ENCODE data around the gene CDC42EP5. TPM values are rescaled to one million over a fixed set of nuclear protein-coding genes. Genes with fewer than 3 reads are reported as not detected.

CDC42EP5 gene
- polyA plus RNA-seq, 1 of the 3 experiments (the other 2 are of a cell fraction), result 13.5 TPM

DNA sequence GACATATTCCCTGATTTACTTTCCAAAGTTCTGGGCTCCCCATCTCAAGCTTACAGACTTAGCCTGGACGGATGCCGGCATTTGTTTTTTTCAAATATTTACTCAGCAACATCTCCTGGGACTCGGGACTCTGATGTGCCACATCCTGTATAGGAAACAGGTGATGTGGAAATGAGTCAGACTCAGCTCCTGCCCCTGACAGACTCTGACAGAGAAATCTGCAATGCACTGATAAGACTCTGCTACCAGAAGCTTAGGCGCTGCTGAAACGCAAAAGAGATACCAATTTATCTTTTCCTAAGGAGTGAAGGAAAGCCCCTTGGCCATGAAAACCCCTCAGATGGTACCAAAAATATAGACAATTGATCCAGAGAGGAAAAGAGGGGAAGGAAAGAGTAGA is 45.7 kb upstream of the CDC42EP5 start (continued):
- TF ChIP-seq, protein P1, sequence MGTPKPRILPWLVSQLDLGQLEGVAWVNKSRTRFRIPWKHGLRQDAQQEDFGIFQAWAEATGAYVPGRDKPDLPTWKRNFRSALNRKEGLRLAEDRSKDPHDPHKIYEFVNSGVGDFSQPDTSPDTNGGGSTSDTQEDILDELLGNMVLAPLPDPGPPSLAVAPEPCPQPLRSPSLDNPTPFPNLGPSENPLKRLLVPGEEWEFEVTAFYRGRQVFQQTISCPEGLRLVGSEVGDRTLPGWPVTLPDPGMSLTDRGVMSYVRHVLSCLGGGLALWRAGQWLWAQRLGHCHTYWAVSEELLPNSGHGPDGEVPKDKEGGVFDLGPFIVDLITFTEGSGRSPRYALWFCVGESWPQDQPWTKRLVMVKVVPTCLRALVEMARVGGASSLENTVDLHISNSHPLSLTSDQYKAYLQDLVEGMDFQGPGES (IDR thresholded peaks at IDR 0.05; ENCODE audit: low read depth, low read length), result no peak
- no peak for TF ChIP-seq SMC3 (IDR thresholded peaks at IDR 0.05; ENCODE audit: low read depth, low read length)

DNA sequence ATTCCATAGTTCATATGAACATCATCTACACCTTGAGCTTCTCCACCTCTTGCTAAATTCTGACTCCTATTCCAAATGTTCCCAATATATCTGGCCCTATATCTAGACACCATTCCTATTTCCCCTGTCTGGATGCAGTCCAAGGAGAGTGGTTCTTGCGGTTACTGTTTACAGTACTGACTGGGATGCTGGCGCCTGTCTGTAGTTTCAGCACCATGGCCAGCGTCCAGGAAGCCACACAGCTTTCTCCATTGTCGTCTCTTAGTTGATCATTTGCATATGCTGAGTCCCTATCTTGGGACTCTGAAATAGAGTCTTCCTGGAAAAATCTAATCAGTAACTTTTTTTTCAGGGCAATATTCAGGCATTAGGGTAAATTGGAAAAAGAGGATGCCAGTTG is 44.4 kb upstream of the CDC42EP5 start:
- Histone ChIP-seq H3K79me2 (ENCODE audit: insufficient read depth) (no peaks in the 10 kb centered on the region), H3K27ac (ENCODE audit: low read depth in 2 of 2, low read length in 1 of 2) (no peak overlapping the region), H3F3A (replicated peaks; ENCODE audit: insufficient read depth) (no peaks in the 10 kb centered on the region), H2AFZ (ENCODE audit: low read depth) (no peak overlapping the region), H3K9me3 (no peaks in the 10 kb centered on the region), H3K4me2 (no peak overlapping the region), H3K9me2 (no peaks in the 10 kb centered on the region), H3K9ac (no peak overlapping the region), H3K4me3 (ENCODE audit: low read depth in 2 of 2, low read length in 1 of 2) (no peak overlapping the region), H4K20me1 (ENCODE audit: insufficient read depth) (no peaks in the 10 kb centered on the region), H3K4me1 (ENCODE audit: control insufficient read depth in 1 of 2, insufficient read depth in 2 of 2, low read depth in 1 of 2, low read length in 1 of 2) (no peaks in the 10 kb centered on the region), H3K27me3 (ENCODE audit: insufficient read depth) (peaks cover 22% of the 10 kb centered on the region), H3K36me3 (replicated peaks in 1 of 2; ENCODE audit: control insufficient read depth in 1 of 2, insufficient read depth in 2 of 2, low read length in 1 of 2) (no peaks in the 10 kb centered on the region)
- CTCF ChIA-PET, result no interaction called here
- WGBS (ENCODE audit: low lambda C conversion rate), result 0% methylated on average over 4 of the region's 4 CpGs
- POLR2A ChIA-PET, result no interaction called here
- no peak for TF ChIP-seq TCF12 (IDR thresholded peaks at IDR 0.05)
- no peak for TF ChIP-seq POLR2AphosphoS5 (IDR thresholded peaks at IDR 0.05; ENCODE audit: low read depth, low read length)
- TF ChIP-seq, protein P2, sequence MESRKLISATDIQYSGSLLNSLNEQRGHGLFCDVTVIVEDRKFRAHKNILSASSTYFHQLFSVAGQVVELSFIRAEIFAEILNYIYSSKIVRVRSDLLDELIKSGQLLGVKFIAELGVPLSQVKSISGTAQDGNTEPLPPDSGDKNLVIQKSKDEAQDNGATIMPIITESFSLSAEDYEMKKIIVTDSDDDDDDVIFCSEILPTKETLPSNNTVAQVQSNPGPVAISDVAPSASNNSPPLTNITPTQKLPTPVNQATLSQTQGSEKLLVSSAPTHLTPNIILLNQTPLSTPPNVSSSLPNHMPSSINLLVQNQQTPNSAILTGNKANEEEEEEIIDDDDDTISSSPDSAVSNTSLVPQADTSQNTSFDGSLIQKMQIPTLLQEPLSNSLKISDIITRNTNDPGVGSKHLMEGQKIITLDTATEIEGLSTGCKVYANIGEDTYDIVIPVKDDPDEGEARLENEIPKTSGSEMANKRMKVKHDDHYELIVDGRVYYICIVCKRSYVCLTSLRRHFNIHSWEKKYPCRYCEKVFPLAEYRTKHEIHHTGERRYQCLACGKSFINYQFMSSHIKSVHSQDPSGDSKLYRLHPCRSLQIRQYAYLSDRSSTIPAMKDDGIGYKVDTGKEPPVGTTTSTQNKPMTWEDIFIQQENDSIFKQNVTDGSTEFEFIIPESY (IDR thresholded peaks at IDR 0.05; ENCODE audit: borderline replicate concordance, low read depth), result no peak
- TF ChIP-seq, protein P3, sequence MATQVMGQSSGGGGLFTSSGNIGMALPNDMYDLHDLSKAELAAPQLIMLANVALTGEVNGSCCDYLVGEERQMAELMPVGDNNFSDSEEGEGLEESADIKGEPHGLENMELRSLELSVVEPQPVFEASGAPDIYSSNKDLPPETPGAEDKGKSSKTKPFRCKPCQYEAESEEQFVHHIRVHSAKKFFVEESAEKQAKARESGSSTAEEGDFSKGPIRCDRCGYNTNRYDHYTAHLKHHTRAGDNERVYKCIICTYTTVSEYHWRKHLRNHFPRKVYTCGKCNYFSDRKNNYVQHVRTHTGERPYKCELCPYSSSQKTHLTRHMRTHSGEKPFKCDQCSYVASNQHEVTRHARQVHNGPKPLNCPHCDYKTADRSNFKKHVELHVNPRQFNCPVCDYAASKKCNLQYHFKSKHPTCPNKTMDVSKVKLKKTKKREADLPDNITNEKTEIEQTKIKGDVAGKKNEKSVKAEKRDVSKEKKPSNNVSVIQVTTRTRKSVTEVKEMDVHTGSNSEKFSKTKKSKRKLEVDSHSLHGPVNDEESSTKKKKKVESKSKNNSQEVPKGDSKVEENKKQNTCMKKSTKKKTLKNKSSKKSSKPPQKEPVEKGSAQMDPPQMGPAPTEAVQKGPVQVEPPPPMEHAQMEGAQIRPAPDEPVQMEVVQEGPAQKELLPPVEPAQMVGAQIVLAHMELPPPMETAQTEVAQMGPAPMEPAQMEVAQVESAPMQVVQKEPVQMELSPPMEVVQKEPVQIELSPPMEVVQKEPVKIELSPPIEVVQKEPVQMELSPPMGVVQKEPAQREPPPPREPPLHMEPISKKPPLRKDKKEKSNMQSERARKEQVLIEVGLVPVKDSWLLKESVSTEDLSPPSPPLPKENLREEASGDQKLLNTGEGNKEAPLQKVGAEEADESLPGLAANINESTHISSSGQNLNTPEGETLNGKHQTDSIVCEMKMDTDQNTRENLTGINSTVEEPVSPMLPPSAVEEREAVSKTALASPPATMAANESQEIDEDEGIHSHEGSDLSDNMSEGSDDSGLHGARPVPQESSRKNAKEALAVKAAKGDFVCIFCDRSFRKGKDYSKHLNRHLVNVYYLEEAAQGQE (IDR thresholded peaks at IDR 0.05; ENCODE audit: low read depth, low read length), result peak; percentile 99
- DNase-seq, result no peak

DNA sequence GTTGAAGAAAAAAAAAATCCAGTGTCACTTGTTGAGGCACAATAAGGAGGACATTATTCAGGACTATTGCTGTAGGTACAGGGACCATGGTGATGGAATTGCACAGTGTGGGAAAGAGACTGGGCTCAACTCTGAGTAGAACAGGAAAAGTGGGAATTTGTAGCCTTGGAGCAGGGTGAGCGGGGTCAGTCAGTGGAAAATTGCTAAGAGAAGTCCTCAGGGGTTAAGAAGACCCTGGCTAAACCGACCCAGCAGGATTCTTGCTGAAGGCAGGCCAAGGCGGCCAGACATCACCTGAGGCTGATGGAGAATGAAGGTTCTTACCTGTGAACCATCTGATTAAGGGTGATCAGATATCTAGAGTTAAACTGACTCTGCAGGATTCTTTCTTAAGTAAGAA is 42.1 kb upstream of the CDC42EP5 start:
- Histone ChIP-seq H4K20me1 (ENCODE audit: insufficient read depth) (no peaks in the 10 kb centered on the region), H3K9ac (no peak overlapping the region), H3F3A (replicated peaks; ENCODE audit: insufficient read depth) (no peaks in the 10 kb centered on the region), H3K4me1 (ENCODE audit: control insufficient read depth in 1 of 2, insufficient read depth in 2 of 2, low read depth in 1 of 2, low read length in 1 of 2) (no peaks in the 10 kb centered on the region), H3K79me2 (ENCODE audit: insufficient read depth) (no peaks in the 10 kb centered on the region), H3K4me2 (no peak overlapping the region), H2AFZ (ENCODE audit: low read depth) (no peak overlapping the region), H3K27me3 (ENCODE audit: insufficient read depth) (peaks cover 27% of the 10 kb centered on the region), H3K9me3 (no peaks in the 10 kb centered on the region), H3K36me3 (replicated peaks in 1 of 2; ENCODE audit: control insufficient read depth in 1 of 2, insufficient read depth in 2 of 2, low read length in 1 of 2) (no peaks in the 10 kb centered on the region), H3K4me3 (ENCODE audit: low read depth in 2 of 2, low read length in 1 of 2) (no peak overlapping the region), H3K9me2 (no peaks in the 10 kb centered on the region), H3K27ac (ENCODE audit: low read depth in 2 of 2, low read length in 1 of 2) (no peak overlapping the region)
- ChIA-PET POLR2A (no interaction called here), CTCF (no interaction called here)
- TF ChIP-seq, protein P4, sequence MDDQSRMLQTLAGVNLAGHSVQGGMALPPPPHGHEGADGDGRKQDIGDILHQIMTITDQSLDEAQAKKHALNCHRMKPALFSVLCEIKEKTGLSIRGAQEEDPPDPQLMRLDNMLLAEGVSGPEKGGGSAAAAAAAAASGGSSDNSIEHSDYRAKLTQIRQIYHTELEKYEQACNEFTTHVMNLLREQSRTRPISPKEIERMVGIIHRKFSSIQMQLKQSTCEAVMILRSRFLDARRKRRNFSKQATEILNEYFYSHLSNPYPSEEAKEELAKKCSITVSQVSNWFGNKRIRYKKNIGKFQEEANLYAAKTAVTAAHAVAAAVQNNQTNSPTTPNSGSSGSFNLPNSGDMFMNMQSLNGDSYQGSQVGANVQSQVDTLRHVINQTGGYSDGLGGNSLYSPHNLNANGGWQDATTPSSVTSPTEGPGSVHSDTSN (IDR thresholded peaks at IDR 0.05), result no peak
- TF ChIP-seq TAF1 (IDR thresholded peaks at IDR 0.05; ENCODE audit: borderline replicate concordance, low read depth, low read length) (no peak), POLR2AphosphoS5 (IDR thresholded peaks at IDR 0.05; ENCODE audit: low read depth, low read length) (no peak), CHD2 (IDR thresholded peaks at IDR 0.05; ENCODE audit: low read length, partially characterized antibody) (no peak), FOXM1 (IDR thresholded peaks at IDR 0.05; ENCODE audit: low read depth) (no peak), FOSL2 (IDR thresholded peaks at IDR 0.05; ENCODE audit: borderline replicate concordance, low read depth) (no peak)
- TF ChIP-seq, protein P5, sequence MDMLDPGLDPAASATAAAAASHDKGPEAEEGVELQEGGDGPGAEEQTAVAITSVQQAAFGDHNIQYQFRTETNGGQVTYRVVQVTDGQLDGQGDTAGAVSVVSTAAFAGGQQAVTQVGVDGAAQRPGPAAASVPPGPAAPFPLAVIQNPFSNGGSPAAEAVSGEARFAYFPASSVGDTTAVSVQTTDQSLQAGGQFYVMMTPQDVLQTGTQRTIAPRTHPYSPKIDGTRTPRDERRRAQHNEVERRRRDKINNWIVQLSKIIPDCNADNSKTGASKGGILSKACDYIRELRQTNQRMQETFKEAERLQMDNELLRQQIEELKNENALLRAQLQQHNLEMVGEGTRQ (IDR thresholded peaks at IDR 0.05; ENCODE audit: borderline replicate concordance, low read depth, low read length), result no peak
- no peak for DNase-seq
- WGBS (ENCODE audit: low lambda C conversion rate), result 2% methylated on average over 3 of the region's 3 CpGs
